NCI-H748 (cell line): ENCODE data around the gene MAP3K6.
"Not testable (repeated sequence)": the region's sequence is repeated elsewhere in the genome, so short reads cannot be mapped to it uniquely, and the experiment has no call there.

Experiments used
- DNase-seq: peaks from one replicate; lab custom pipeline; 2025; ENCODE audit not compliant: unreplicated experiment; lab: John Stamatoyannopoulos, UW

MAP3K6 gene

DNA sequence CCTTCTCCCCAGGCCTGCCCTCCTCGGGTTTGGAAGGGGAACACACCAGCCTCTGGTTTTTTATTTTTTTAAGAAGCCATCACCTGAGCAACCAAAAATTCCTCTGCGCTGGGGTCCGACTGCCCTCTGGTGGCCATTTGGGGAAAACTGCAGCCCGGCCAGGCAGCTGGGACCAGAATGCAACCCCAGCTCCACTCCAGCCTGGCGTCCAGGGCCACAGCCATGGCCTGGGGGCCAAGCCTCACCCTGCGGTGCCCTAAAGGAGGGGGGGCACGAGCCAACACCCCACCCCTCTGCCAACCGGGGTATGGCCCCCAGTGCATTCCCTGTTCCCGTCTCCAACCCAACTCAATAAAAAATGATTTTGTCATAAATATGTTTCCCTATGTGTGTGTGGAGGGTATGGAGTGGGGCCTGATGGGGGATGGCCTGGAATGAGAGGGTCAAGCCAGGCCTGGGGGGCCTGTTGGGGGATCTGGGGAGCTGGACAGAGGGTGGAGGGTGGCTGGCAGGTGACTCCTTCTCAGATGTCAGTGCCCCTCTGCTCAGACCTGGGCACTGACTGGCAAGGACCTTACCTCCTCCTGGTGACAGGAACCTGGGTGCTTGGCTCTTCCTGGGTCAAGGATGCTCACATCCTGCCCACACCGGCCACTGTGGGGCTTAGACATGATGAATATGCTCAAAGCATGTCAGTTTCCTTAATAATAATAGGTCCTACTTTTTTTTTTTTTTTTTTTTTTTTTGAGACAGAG lies 28.9 kb upstream of the MAP3K6 start:
- peak; percentile 51 for DNase-seq

GRCh38 chr1:27394925-27395324 lies 28.2 kb upstream of the MAP3K6 start:
- DNase-seq, result no peak

DNA sequence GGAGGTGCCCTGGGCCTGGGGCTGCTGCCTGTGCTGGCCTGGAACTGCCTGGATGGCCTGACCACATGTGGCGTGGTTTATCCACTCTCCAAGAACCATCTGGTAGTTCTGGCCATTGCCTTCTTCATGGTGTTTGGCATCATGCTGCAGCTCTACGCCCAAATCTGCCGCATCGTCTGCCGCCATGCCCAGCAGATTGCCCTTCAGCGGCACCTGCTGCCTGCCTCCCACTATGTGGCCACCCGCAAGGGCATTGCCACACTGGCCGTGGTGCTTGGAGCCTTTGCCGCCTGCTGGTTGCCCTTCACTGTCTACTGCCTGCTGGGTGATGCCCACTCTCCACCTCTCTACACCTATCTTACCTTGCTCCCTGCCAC lies 27.5 kb upstream of the MAP3K6 start:
- DNase-seq, result no peak

DNA sequence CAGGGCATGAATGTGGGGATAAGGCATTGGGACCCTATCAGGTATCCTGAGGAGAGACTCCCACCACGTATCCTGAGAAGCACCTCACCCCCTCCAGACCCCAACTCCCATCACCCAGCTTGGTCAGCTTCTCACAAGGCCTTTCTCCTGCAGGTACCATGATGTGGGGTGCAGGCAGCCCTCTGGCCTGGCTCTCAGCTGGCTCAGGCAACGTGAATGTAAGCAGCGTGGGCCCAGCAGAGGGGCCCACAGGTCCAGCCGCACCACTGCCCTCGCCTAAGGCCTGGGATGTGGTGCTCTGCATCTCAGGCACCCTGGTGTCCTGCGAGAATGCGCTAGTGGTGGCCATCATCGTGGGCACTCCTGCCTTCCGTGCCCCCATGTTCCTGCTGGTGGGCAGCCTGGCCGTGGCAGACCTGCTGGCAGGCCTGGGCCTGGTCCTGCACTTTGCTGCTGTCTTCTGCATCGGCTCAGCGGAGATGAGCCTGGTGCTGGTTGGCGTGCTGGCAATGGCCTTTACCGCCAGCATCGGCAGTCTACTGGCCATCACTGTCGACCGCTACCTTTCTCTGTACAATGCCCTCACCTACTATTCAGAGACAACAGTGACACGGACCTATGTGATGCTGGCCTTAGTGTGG lies 27.0 kb upstream of the MAP3K6 start:
- DNase-seq, result no peak

DNA sequence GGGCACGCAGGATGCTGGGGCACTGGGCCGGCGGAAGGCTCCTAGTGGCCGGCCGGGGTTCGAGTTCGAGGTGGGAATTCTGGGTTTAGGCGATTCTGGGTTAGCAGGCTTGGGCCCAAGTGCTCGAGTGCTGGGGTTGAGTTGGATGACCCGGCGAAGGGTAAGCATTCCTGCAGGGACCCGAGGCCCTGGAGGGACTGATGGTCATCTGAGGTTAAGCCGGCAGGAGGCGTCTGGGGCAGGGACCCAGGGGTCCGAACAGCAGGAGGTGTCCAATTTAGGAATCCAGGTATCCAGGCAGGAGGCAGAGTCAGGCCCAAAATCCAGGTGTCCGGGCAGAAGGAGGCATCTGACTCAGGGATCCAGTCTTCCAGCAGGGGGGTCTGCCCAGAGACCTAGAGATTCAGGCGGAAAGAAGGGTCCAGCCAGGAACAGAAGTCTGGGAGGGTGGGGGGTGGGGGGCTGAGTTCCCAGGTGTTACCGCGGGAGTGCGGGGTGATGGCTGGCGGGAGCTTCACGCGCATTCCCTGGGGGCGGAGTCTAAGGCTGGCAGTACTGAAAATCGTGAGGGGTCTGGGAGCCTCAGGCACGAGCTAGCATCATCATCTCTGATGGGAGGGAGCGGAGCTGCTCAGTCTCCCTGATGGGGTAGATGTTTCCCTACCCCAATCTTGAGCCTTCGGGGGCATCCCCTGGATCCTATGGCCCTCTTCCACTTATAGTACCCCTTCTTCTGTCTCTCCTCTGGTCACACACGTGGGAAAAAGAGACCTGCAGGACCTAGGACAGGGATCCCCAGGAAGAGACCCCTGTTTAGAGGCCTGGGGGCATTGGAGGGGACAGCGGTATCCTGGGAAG lies 26.2 kb upstream of the MAP3K6 start:
- peak; percentile 27 for DNase-seq

DNA sequence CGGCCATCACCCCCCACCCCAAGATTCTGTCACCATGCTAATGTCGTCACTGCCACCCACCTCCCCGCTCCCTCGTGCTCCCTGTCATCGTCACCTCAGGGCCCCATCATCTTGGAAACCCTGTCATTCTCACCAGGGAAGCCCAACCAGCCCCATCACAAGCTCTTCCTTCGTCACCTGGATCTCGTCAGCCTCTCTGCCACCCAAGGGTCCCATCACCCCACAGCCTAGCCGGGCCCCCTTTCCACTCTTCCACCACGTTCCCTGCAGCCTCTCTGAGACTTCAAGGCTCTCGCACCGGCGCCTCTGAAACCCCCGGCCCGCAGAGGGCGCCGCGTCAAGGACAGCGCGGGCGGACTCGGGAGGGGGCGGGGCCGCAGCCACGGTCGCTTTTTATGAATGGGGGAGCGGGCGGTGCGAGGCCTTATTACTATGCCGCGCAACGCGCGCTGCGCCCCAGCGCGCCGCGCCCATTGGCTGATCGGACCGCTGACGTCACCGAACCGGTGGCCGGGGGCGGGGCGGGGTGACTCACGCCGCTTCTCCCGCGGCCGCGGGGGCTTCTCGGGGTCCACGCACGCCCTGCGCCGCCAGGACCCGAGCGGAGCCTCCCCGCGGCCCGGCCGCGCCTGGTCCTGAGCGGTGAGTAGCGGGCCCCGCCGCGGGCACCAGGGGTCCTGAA lies 25.5 kb upstream of the MAP3K6 start, which contains the start of gene GPR3:
GPR3 (plus strand) TSS at position 527 of the 682 bp plus-strand sequence. CDS start 1,177 bp downstream, outside the sequence.
- DNase-seq, result peak; percentile 87

DNA sequence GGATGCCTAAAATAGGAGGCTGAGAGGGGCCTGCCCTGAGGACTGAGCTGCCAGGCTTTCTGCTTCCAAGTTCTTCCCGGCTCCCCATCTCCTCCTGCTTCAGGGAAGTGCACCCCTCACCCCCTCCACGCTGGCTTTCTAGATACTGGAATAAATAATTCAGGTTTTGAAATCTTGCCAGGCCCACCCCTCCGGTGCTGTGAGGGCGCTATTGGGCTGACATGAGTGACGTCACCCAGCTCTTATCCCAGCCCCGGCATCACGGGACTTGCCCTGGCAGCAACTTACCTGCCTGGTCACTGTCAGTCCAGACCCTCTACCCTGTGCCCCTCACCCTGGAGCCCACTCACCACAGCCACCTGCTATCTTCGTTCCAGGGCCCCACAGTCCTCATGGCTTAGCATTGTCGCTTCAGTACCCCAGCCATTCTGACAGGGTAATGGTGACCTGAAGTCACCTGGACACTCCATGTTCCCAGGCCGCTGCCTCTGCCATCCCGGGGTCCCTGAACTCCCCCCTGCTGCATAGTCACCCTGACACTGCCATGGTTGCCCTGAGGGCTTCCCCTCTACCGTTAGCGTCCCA lies 24.8 kb upstream of the MAP3K6 start:
- DNase-seq, result peak; percentile 48

- peak; percentile 52 for DNase-seq
Observed at GRCh38 chr1:27388337-27389005, 21.7 kb upstream of the MAP3K6 start.

- DNase-seq, result not testable (repeated sequence)
Observed at GRCh38 chr1:27384797-27385196, 18.0 kb upstream of the MAP3K6 start.

GRCh38 chr1:27383661-27384060 lies 16.9 kb upstream of the MAP3K6 start:
- DNase-seq, result no peak

- DNase-seq, result peak; percentile 51
Observed at GRCh38 chr1:27383039-27383605, 16.4 kb upstream of the MAP3K6 start, which contains the start of gene CD164L2. Gene CD164L2 (minus strand): TSS chr1:27383333. CDS start chr1:27383239, 94 bp downstream.

- no peak for DNase-seq
Observed at GRCh38 chr1:27381969-27382762, 15.4 kb upstream of the MAP3K6 start.

GRCh38 chr1:27380766-27381733 lies 14.3 kb upstream of the MAP3K6 start:
- DNase-seq, result no peak

- no peak for DNase-seq
Observed at GRCh38 chr1:27380224-27380623, 13.5 kb upstream of the MAP3K6 start.

GRCh38 chr1:27379564-27380122 lies 12.9 kb upstream of the MAP3K6 start:
- DNase-seq, result no peak

DNA sequence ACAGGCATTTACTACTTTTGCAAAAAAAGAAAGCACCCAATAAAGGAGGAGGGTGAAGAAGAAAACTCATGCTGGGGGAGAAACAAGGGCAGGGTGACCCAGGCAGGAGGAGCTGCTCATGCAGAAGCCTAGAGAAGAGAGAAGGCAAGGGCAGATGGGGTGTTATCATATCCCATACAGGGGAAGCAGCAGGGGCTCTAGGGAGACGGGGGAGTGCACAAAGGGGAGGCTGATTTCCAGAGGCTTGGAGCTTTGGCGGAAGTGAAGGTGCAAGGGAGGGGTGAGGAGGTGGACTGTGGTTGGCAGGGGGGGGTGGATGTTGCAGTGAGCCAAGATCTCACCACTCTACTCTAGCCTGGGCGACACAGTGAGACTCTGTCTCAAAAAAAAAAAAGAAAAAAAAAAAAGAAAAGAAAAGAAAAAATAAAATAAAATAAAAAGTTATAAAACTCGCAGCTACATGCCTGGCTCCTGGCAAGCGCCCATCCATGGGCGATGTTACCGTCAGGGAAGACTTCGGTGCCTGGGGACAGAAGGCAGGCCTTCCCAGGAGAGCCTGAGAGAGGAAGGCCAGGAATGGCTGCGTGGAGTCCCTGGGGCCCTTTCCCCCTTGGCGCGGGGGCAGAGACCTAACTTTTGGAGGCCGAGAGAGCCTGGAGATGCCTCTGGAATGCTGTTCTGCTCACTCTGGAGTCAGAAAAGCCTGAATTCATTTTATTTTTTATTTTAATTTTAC lies 11.2 kb upstream of the MAP3K6 start:
- DNase-seq, result no peak
